K562 (cell line): ENCODE measurements around the gene RETREG1. TPM values are rescaled to one million over a fixed set of nuclear protein-coding genes. Genes with fewer than 3 reads are reported as not detected.

Experiments
- polyA plus RNA-seq, 8 experiments: library from polyadenylated mRNA; depleted of rRNA in 4 of 8; stranded (reverse) in 5 of 8; unstranded in 3 of 8; fragments of >200 nt; fragmentation: Nextera tagmentation in 2 of 8; fragmentation: Illumina TruSeq in 1 of 8; extraction: Ambion mirVana in 2 of 8; extraction: Trizol in 1 of 8; gene quantifications; 2 replicates each; pipeline versions ENCODE4 v1.2.1 to v1.2.3, GENCODE V29; 2011 to 2014; ENCODE audit warnings: inconsistent platforms in 1 of 8, missing spikeins in 1 of 8
- small RNA-seq: library from RNA; depleted of rRNA; stranded (forward); fragments of <200 nt; gene quantifications from one replicate; pipeline ENCODE3, GENCODE V24; 2014
- total RNA-seq, 7 experiments: library from RNA; depleted of rRNA in 6 of 7; stranded (reverse); fragments of >200 nt in 6 of 7; fragmentation: Illumina TruSeq in 2 of 7; extraction: Trizol in 2 of 7; gene quantifications; 2 replicates each; pipeline versions ENCODE4 v1.2.1 to v1.2.3, GENCODE V29; 2011 to 2021; ENCODE audit warnings: low replicate concordance in 1 of 7

RETREG1 gene
- total and polyA plus RNA-seq, 9 of the 15 experiments (the other 6 are each of a cell fraction or from before 2014, with no cell fraction given): 0.01 to 0.20 (median 0.08) TPM; not detected in 5

Small RNAs within 50 kb of the gene (small RNA-seq; reads per million reads assigned to genes)
- gene RF00019: not detected

Other genes starting within 250 kb of the RETREG1 start
- gene ZNF622, start 151.2 kb downstream of the RETREG1 start, total RNA-seq (2014; rRNA removed): 51.5 and 59.8 TPM in 2 replicates
- 34.6 and 34.8 TPM in 2 replicates for gene ZNF622, start 151.2 kb downstream of the RETREG1 start, total RNA-seq (2014; rRNA removed; fragmentation: Illumina TruSeq; extraction: Trizol)
- gene ZNF622, start 151.2 kb downstream of the RETREG1 start, total RNA-seq (2015; rRNA removed; fragmentation: Illumina TruSeq; extraction: Trizol): 46.0 and 47.7 TPM in 2 replicates
- gene ZNF622, start 151.2 kb downstream of the RETREG1 start, total RNA-seq (2021): 41.0 and 49.5 TPM in 2 replicates
- gene ZNF622, start 151.2 kb downstream of the RETREG1 start, polyA plus RNA-seq (2011; rRNA removed): 16.6 and 22.7 TPM in 2 replicates
- 27.7 and 36.6 TPM in 2 replicates for gene ZNF622, start 151.2 kb downstream of the RETREG1 start, polyA plus RNA-seq (2014; fragmentation: Illumina TruSeq; extraction: Trizol)
- gene ZNF622, start 151.2 kb downstream of the RETREG1 start, polyA plus RNA-seq (2014; fragmentation: Nextera tagmentation; extraction: Ambion mirVana): 1 to 10 TPM; 9.6 TPM
- 32.3 and 36.8 TPM in 2 replicates for gene ZNF622, start 151.2 kb downstream of the RETREG1 start, polyA plus RNA-seq (2014; rRNA removed)